ENCODE measurements around the gene SLC52A3. TPM values are rescaled to one million over a fixed set of nuclear protein-coding genes. Genes with fewer than 3 reads are reported as not detected.
"Not testable (repeated sequence)": the region's sequence is repeated elsewhere in the genome, so short reads cannot be mapped to it uniquely, and the experiment has no call there.

SLC52A3 gene
- not detected for polyA plus RNA-seq (2012; ENCODE audit: low read depth, missing spikeins)

GRCh38 chr20:768426-768978 lies at the start of gene SLC52A3:
Gene SLC52A3 (minus strand): TSS chr20:768500. CDS start chr20:765774, 2,726 bp downstream.
- TF ChIP-seq POLR2AphosphoS5 (IDR thresholded peaks at IDR 0.05; ENCODE audit: low read depth, low read length) (no peak), SPI1 (IDR thresholded peaks at IDR 0.05; ENCODE audit: low read depth, low read length) (no peak), TAF1 (IDR thresholded peaks at IDR 0.05; ENCODE audit: low read depth, low read length) (no peak), POU2F2 (IDR thresholded peaks at IDR 0.05; ENCODE audit: low read depth, low read length) (no peak), POLR2A (IDR thresholded peaks at IDR 0.05; ENCODE audit: low read depth, low read length) (no peak), PAX5 (IDR thresholded peaks at IDR 0.05; ENCODE audit: insufficient read depth, low read length, severe bottlenecking) (no peak)
- DNase-seq (ENCODE audit: insufficient read length, low spot score) (no peak), FAIRE-seq (no peak)

- peak; percentile 62 for FAIRE-seq
- TF ChIP-seq POLR2AphosphoS5 (IDR thresholded peaks at IDR 0.05; ENCODE audit: low read depth, low read length) (no peak), PAX5 (IDR thresholded peaks at IDR 0.05; ENCODE audit: insufficient read depth, low read length, severe bottlenecking) (no peak), SPI1 (IDR thresholded peaks at IDR 0.05; ENCODE audit: low read depth, low read length) (no peak), TAF1 (IDR thresholded peaks at IDR 0.05; ENCODE audit: low read depth, low read length) (no peak), POU2F2 (IDR thresholded peaks at IDR 0.05; ENCODE audit: low read depth, low read length) (no peak), POLR2A (IDR thresholded peaks at IDR 0.05; ENCODE audit: low read depth, low read length) (no peak)
- DNase-seq (ENCODE audit: insufficient read length, low spot score), result peak; percentile 59
These were observed 47.8 kb upstream of the SLC52A3 start for GRCh38 chr20:815914-816606.

- DNase-seq (ENCODE audit: insufficient read length, low spot score), result no peak
- TF ChIP-seq PAX5 (IDR thresholded peaks at IDR 0.05; ENCODE audit: insufficient read depth, low read length, severe bottlenecking), result no peak
- no peak for TF ChIP-seq TAF1 (IDR thresholded peaks at IDR 0.05; ENCODE audit: low read depth, low read length)
- no peak for TF ChIP-seq POU2F2 (IDR thresholded peaks at IDR 0.05; ENCODE audit: low read depth, low read length)
- TF ChIP-seq POLR2A (IDR thresholded peaks at IDR 0.05; ENCODE audit: low read depth, low read length), result no peak
- no peak for TF ChIP-seq POLR2AphosphoS5 (IDR thresholded peaks at IDR 0.05; ENCODE audit: low read depth, low read length)
- TF ChIP-seq SPI1 (IDR thresholded peaks at IDR 0.05; ENCODE audit: low read depth, low read length), result no peak
- no peak for FAIRE-seq
These were observed 46.9 kb upstream of the SLC52A3 start for GRCh38 chr20:815226-815625.

DNA sequence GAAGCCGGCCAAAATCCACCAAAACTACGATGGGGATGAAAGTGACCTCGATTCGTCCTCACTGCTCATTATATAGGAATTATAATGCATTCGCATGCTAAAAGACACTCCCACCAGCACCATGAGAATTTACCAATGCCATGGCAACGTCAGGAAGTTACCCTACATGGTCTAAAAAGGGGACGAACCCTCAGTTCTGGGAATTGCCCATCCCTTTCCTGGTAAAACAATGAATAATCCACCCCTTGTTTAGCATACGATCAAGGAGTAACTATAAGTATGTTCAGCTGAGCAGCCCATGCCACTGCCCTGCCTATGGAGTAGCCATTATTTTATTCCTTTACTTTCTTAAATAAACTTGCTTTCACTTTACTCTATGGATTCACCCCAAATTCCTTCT lies 45.1 kb upstream of the SLC52A3 start:
- no peak for TF ChIP-seq PAX5 (IDR thresholded peaks at IDR 0.05; ENCODE audit: insufficient read depth, low read length, severe bottlenecking)
- no peak for TF ChIP-seq TAF1 (IDR thresholded peaks at IDR 0.05; ENCODE audit: low read depth, low read length)
- TF ChIP-seq POU2F2 (IDR thresholded peaks at IDR 0.05; ENCODE audit: low read depth, low read length), result no peak
- TF ChIP-seq POLR2AphosphoS5 (IDR thresholded peaks at IDR 0.05; ENCODE audit: low read depth, low read length), result no peak
- DNase-seq (ENCODE audit: insufficient read length, low spot score) (no peak), FAIRE-seq (no peak)

DNA sequence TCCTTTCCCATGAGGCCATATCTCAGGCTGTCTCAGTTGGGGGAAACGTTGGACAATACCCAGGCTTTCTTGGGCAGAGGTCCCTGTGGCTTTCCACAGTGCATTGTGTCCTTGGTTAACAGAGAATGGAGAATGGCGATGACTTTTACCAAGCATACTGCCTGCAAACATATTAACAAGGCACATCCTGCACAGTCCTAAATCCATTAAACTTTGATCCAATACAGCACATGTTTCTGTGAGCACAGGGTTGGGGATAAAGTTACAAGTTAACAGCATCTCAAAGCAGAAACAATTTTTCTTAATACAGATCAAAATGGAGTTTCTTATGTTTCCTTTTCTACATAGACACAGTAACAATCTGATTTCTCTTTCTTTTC lies 44.1 kb upstream of the SLC52A3 start:
- not testable (repeated sequence) for DNase-seq (ENCODE audit: insufficient read length, low spot score); FAIRE-seq

DNA sequence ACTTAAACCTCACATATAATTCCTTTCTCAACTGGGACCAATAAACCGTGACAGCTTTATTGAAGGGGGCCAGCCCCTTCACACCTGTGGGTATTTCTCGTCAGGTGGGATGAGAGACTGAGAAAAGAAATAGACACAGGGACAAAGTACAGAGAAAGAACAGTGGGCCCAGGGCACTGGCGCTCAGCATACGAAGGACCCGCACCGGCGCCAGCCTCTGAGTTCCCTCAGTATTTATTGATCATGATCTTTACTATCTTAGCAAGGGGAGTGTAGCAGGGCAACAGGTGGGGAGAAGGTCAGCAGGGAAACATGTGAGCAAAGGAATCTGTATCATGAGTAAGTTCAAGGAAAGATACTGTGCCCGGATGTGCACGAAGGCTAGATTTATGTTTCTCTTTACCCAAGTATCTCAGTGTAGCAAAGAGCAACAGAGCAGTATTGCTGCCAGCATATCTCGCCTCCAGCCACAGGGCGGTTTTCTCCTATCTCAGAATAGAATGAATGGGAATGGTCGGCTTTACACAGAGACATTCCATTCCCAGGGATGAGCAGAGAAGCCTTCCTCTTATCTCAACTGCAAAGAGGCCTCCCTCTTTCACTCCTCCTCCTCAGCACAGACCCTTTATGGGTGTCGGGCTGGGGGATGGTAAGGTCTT lies 43.6 kb upstream of the SLC52A3 start:
- FAIRE-seq, result not testable (repeated sequence)

DNA sequence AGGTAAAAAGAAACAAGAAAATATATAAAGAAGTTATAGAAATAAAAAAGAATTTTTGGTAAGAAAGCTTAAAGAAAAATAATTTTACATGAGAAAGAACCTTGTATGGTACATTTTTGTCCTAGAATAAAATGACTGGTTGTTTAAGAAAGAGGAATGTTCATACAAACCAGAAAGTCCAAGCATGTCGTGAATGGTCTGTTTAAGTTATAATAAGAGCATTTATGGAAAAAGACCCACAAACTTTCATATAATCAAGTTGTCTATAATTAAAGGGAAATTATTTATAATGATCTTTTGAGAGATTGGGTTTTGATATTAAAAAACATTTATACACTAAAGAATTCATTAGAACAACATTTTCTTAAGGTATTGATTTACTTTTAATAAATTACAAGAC lies 37.4 kb upstream of the SLC52A3 start:
- FAIRE-seq, result no peak
- TF ChIP-seq POLR2AphosphoS5 (IDR thresholded peaks at IDR 0.05; ENCODE audit: low read depth, low read length) (no peak), TAF1 (IDR thresholded peaks at IDR 0.05; ENCODE audit: low read depth, low read length) (no peak), PAX5 (IDR thresholded peaks at IDR 0.05; ENCODE audit: insufficient read depth, low read length, severe bottlenecking) (no peak), SPI1 (IDR thresholded peaks at IDR 0.05; ENCODE audit: low read depth, low read length) (no peak), POU2F2 (IDR thresholded peaks at IDR 0.05; ENCODE audit: low read depth, low read length) (no peak), POLR2A (IDR thresholded peaks at IDR 0.05; ENCODE audit: low read depth, low read length) (no peak)
- no peak for DNase-seq (ENCODE audit: insufficient read length, low spot score)

More for the DNA sequence above, 43.6 kb upstream of the SLC52A3 start:
- DNase-seq (ENCODE audit: insufficient read length, low spot score), result not testable (repeated sequence)

DNA sequence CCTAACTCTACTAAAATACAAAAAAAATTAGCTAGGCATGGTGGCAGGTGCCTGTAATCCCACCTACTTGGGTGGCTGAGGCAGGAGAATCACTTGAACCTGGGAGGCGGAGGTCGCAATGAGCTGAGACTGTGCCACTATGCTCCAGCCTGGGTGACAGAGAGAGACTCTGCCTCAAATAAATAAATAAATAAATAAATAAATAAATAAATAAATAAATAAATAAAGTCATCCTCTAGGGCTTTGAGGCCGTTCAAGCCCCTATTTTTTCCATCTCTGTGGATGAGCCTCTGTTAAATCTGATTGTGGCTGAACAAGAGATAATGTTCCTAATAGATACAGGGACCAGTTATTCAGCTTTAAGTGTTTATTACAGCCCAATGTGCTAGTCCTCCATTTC lies 33.4 kb upstream of the SLC52A3 start:
- DNase-seq (ENCODE audit: insufficient read length, low spot score), result no peak
- no peak for TF ChIP-seq POLR2AphosphoS5 (IDR thresholded peaks at IDR 0.05; ENCODE audit: low read depth, low read length)
- TF ChIP-seq POLR2A (IDR thresholded peaks at IDR 0.05; ENCODE audit: low read depth, low read length), result no peak
- TF ChIP-seq PAX5 (IDR thresholded peaks at IDR 0.05; ENCODE audit: insufficient read depth, low read length, severe bottlenecking), result no peak
- TF ChIP-seq SPI1 (IDR thresholded peaks at IDR 0.05; ENCODE audit: low read depth, low read length), result no peak
- TF ChIP-seq POU2F2 (IDR thresholded peaks at IDR 0.05; ENCODE audit: low read depth, low read length), result no peak
- TF ChIP-seq TAF1 (IDR thresholded peaks at IDR 0.05; ENCODE audit: low read depth, low read length), result no peak
- no peak for FAIRE-seq

GRCh38 chr20:800026-800425 lies 31.7 kb upstream of the SLC52A3 start:
- not testable (repeated sequence) for DNase-seq (ENCODE audit: insufficient read length, low spot score); FAIRE-seq

GRCh38 chr20:798746-799145 lies 30.4 kb upstream of the SLC52A3 start:
- not testable (repeated sequence) for DNase-seq (ENCODE audit: insufficient read length, low spot score); FAIRE-seq

GRCh38 chr20:796921-797320 lies 28.6 kb upstream of the SLC52A3 start:
- no peak for DNase-seq (ENCODE audit: insufficient read length, low spot score)
- FAIRE-seq, result no peak

More at GRCh38 chr20:796921-797320, 28.6 kb upstream of the SLC52A3 start:
- no peak for TF ChIP-seq TAF1 (IDR thresholded peaks at IDR 0.05; ENCODE audit: low read depth, low read length)
- no peak for TF ChIP-seq POLR2A (IDR thresholded peaks at IDR 0.05; ENCODE audit: low read depth, low read length)
- no peak for TF ChIP-seq POU2F2 (IDR thresholded peaks at IDR 0.05; ENCODE audit: low read depth, low read length)
- no peak for TF ChIP-seq POLR2AphosphoS5 (IDR thresholded peaks at IDR 0.05; ENCODE audit: low read depth, low read length)
- no peak for TF ChIP-seq PAX5 (IDR thresholded peaks at IDR 0.05; ENCODE audit: insufficient read depth, low read length, severe bottlenecking)
- TF ChIP-seq SPI1 (IDR thresholded peaks at IDR 0.05; ENCODE audit: low read depth, low read length), result no peak

Data from GM12891 (cell line).